Medulla oblongata (tissue), 1 donor: ENCODE data around the gene AGPS.
"Not testable (repeated sequence)": the region's sequence is repeated elsewhere in the genome, so short reads cannot be mapped to it uniquely, and the experiment has no call there.

Experiments
- DNase-seq: peaks from one replicate; pipeline ENCODE4 v3.0.0-alpha.2; 2015; ENCODE audit errors: extremely low spot score

Gene AGPS

GRCh38 chr2:177419274-177419673, 26.7 kb downstream of the AGPS start:
- no peak for DNase-seq

GRCh38 chr2:177422271-177422670, 29.7 kb downstream of the AGPS start:
- no peak for DNase-seq

GRCh38 chr2:177424120-177424519, 31.5 kb downstream of the AGPS start:
- not testable (repeated sequence) for DNase-seq

- DNase-seq = not testable (repeated sequence)
Measured at GRCh38 chr2:177424620-177425019, 32.0 kb downstream of the AGPS start.

- no peak for DNase-seq
Measured at GRCh38 chr2:177427316-177427715, 34.7 kb downstream of the AGPS start.

GRCh38 chr2:177427936-177428335, 35.4 kb downstream of the AGPS start:
- DNase-seq = not testable (repeated sequence)

GRCh38 chr2:177429688-177430325, 37.2 kb downstream of the AGPS start:
- DNase-seq = no peak

GRCh38 chr2:177430411-177430810, 37.8 kb downstream of the AGPS start:
- no peak for DNase-seq

GRCh38 chr2:177431111-177431725, 38.6 kb downstream of the AGPS start:
- not testable (repeated sequence) for DNase-seq

- no peak for DNase-seq
Measured at GRCh38 chr2:177432703-177433102, 40.1 kb downstream of the AGPS start.

GRCh38 chr2:177433402-177433801, 40.8 kb downstream of the AGPS start:
- no peak for DNase-seq

GRCh38 chr2:177434475-177434874, 41.9 kb downstream of the AGPS start:
- no peak for DNase-seq

GRCh38 chr2:177445200-177445599, 52.6 kb downstream of the AGPS start:
- no peak for DNase-seq

- no peak for DNase-seq
Measured at GRCh38 chr2:177448031-177448430, 55.5 kb downstream of the AGPS start.

- DNase-seq = no peak
Measured at GRCh38 chr2:177449159-177449558, 56.6 kb downstream of the AGPS start.

GRCh38 chr2:177455187-177455586, 62.6 kb downstream of the AGPS start:
- DNase-seq = no peak

- not testable (repeated sequence) for DNase-seq
Measured at GRCh38 chr2:177459756-177460155, 67.2 kb downstream of the AGPS start.

- DNase-seq = no peak
Measured at GRCh38 chr2:177460973-177461585, 68.5 kb downstream of the AGPS start.

GRCh38 chr2:177464549-177464948, 72.0 kb downstream of the AGPS start:
- DNase-seq = no peak

- no peak for DNase-seq
Measured at GRCh38 chr2:177465400-177466138, 73.0 kb downstream of the AGPS start.

GRCh38 chr2:177466337-177467195, 74.0 kb downstream of the AGPS start:
- no peak for DNase-seq

- DNase-seq = no peak
Measured at GRCh38 chr2:177467646-177468045, 75.1 kb downstream of the AGPS start.
